ENCODE data around the gene VAT1.

DNA sequence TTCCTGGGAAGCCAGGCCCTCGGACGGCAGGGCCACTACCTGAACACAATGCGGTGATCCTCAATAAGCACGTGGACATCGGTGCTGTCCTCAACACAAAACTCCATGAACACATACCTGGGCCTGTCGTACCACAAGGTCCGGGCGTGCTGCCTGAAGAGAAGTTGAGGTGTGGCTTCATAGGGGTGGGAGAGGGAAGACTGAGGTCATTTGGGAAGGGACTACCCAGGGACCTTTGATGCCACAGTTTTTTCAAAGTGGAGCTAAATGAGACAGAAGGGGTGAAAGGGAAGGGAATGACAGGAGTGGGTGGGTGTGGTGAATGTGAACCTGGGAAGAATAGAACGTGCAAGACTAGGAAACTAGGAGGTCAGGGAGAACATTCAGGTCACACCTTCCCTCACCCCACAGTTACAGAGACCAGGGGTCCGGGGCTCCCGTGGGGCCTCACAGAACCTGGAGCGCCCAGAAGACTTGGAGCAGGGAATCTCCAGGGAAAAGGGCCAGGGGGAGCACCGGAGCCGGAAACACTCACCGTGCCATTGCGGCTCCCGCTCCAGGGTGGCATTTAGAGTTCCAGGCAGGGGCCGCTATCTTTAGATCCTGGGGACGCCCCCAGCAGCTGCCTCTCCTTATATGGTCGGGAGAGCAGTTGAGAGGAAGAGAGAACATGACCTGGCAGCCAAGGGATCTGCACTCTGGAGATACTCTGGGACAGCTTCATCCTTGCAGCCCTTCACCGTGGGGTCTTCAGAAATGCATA is 42.5 kb downstream of the VAT1 start, which contains the start of gene PTGES3L:
- no peak for TF ChIP-seq RAD21 (IDR thresholded peaks at IDR 0.05; ENCODE audit: low read depth)
- TF ChIP-seq, protein P1, sequence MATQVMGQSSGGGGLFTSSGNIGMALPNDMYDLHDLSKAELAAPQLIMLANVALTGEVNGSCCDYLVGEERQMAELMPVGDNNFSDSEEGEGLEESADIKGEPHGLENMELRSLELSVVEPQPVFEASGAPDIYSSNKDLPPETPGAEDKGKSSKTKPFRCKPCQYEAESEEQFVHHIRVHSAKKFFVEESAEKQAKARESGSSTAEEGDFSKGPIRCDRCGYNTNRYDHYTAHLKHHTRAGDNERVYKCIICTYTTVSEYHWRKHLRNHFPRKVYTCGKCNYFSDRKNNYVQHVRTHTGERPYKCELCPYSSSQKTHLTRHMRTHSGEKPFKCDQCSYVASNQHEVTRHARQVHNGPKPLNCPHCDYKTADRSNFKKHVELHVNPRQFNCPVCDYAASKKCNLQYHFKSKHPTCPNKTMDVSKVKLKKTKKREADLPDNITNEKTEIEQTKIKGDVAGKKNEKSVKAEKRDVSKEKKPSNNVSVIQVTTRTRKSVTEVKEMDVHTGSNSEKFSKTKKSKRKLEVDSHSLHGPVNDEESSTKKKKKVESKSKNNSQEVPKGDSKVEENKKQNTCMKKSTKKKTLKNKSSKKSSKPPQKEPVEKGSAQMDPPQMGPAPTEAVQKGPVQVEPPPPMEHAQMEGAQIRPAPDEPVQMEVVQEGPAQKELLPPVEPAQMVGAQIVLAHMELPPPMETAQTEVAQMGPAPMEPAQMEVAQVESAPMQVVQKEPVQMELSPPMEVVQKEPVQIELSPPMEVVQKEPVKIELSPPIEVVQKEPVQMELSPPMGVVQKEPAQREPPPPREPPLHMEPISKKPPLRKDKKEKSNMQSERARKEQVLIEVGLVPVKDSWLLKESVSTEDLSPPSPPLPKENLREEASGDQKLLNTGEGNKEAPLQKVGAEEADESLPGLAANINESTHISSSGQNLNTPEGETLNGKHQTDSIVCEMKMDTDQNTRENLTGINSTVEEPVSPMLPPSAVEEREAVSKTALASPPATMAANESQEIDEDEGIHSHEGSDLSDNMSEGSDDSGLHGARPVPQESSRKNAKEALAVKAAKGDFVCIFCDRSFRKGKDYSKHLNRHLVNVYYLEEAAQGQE (IDR thresholded peaks at IDR 0.05; ENCODE audit: low read depth) = no peak
